SK-N-SH (cell line): ENCODE results near the gene C1QTNF2.

Source experiments
- CHD2 ChIP-seq: fragments of 150-350 bp; IDR thresholded peaks from 2 replicates; pipeline ENCODE4 v1.6.1; 2018; ENCODE audit warnings: low read length; ENCODE audit not compliant: partially characterized antibody
- CTCF ChIP-seq: fragments of 200-600 bp; sonication (generic); IDR thresholded peaks from 2 replicates; pipeline ENCODE4 v1.6.1; 2017; ENCODE audit warnings: antibody characterized with exemption, mild to moderate bottlenecking, moderate library complexity
- EP300 ChIP-seq, 2 experiments: IDR thresholded peaks; 2 replicates each; pipeline versions ENCODE4 v1.4.0 to v1.6.1; 2012; ENCODE audit warnings: borderline replicate concordance in 1 of 2, low read depth in 1 of 2, low read length in 1 of 2
- EZH2phosphoT487 ChIP-seq: fragments of 200-600 bp; sonication (generic); IDR thresholded peaks from 2 replicates; pipeline ENCODE4 v1.6.1; 2017; ENCODE audit warnings: low read depth, mixed run types, mild to moderate bottlenecking, antibody characterized with exemption, moderate library complexity, borderline replicate concordance
- MXI1 ChIP-seq: IDR thresholded peaks from 2 replicates; pipeline ENCODE4 v1.6.1; 2012; ENCODE audit warnings: mild to moderate bottlenecking, low read depth, low read length, improper control_type of control experiment
- POLR2AphosphoS5 ChIP-seq: IDR thresholded peaks from 2 replicates; pipeline ENCODE4 v1.6.1; 2012; ENCODE audit warnings: low read depth, low read length
- RAD21 ChIP-seq: IDR thresholded peaks from 2 replicates; pipeline ENCODE4 v1.6.1; 2012; ENCODE audit warnings: mild to moderate bottlenecking, low read length
- RFX5 ChIP-seq: IDR thresholded peaks from 2 replicates; pipeline ENCODE4 v1.6.1; 2012; ENCODE audit warnings: mild to moderate bottlenecking, improper control_type of control experiment, low read length
- RXRA ChIP-seq: IDR thresholded peaks from 2 replicates; pipeline ENCODE4 v1.4.0; 2012; ENCODE audit warnings: low read depth, mild to moderate bottlenecking, borderline replicate concordance
- SIN3A ChIP-seq: IDR thresholded peaks from 2 replicates; pipeline ENCODE4 v1.6.1; 2012; ENCODE audit warnings: low read depth, mild to moderate bottlenecking, low read length, moderate library complexity, borderline replicate concordance
- SMC3 ChIP-seq: IDR thresholded peaks from 2 replicates; pipeline ENCODE4 v1.6.1; 2012; ENCODE audit warnings: low read depth, low read length, improper control_type of control experiment
- TCF12 ChIP-seq: IDR thresholded peaks from 2 replicates; pipeline ENCODE4 v1.4.0; 2012
- TF ChIP-seq, protein P1 (sequence below): IDR thresholded peaks from 2 replicates; pipeline ENCODE4 v1.4.0; 2012; ENCODE audit warnings: low read depth

DNA sequence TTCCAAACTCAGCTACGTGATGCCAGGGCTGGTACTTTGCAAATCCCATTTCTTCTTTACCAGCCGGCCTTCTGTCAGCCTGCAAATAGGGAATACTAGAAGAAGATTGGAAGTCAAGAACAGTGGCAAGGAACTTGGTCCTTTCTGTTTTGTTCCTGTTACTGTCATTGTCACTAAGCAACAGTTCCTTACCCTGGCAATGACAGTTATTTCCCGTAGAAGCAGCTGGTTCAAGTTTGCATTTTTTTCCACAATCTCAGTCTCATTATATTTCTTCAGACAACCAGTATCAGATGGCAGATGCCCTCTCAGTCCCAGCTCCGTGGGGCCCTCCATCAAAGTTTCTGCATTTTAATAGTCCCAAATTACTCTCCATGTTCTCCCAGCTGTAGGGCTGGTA is 9.1 kb upstream of the C1QTNF2 start:
- no peak for TF ChIP-seq POLR2AphosphoS5
- no peak for TF ChIP-seq EZH2phosphoT487
- TF ChIP-seq CTCF = no peak
- no peak for TF ChIP-seq SMC3
- TF ChIP-seq, protein P1, sequence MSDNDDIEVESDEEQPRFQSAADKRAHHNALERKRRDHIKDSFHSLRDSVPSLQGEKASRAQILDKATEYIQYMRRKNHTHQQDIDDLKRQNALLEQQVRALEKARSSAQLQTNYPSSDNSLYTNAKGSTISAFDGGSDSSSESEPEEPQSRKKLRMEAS = no peak
- TF ChIP-seq RFX5 = no peak
- TF ChIP-seq EP300 (IDR thresholded peaks at IDR 0.05; ENCODE audit: borderline replicate concordance in 1 of 2, low read depth in 1 of 2, low read length in 1 of 2) = no peak
- no peak for TF ChIP-seq RAD21
- no peak for TF ChIP-seq SIN3A
- TF ChIP-seq TCF12 = no peak
- no peak for TF ChIP-seq MXI1
- no peak for TF ChIP-seq RXRA
- no peak for TF ChIP-seq CHD2
